Measurements from ENCODE around the gene GPR32. TPM values are rescaled to one million over a fixed set of nuclear protein-coding genes. Genes with fewer than 3 reads are reported as not detected.
"Not testable (repeated sequence)": the region's sequence is repeated elsewhere in the genome, so short reads cannot be mapped to it uniquely, and the experiment has no call there.

The GPR32 gene
- total RNA-seq, 1 donor from 2014 or later = not detected

DNA sequence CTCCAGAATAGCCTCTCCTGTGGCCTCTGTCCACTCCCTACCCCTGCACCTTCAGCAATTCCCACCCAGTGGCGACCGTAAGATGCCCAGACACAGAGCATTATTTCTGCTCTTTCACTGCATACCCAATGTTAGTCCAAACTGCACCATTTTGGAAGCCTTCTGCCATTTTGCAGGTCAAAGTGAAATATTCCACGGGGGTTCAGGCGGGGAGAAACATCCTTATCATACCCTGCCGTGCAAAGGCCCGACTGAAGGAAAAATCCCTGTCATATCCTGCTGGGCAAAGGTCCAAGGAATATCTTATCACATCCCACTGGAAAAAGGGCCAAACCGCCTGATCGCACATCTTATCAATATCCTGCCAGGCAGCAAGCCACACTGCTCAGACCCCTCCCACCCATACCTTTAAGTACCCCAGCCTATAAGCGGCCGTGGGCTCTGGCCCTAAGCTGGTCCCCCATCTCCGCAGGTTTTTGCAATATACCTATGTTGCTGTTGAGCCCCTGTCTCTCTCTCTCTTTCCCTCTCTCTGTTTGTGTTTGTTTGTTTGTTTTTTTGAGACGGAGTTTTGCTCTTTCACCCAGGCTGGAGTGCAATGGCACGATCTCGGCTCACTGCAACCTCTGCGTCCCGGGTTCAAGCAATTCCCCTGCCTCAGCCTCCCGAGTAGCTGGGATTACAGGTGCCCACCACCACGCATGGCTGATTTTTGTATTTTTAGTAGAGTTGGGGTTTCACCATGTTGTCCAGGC, 28.9 kb upstream of the GPR32 start:
- Mint-ChIP-seq H3K27ac (no peak overlapping the region), H3K9me3 (no peaks in the 10 kb centered on the region), H3K4me1 (ENCODE audit: unreplicated experiment) (no peaks in the 10 kb centered on the region), H3K36me3 (no peaks in the 10 kb centered on the region), H3K4me3 (no peak overlapping the region), H3K27me3 (peaks cover 48% of the 10 kb centered on the region)
- TF ChIP-seq, protein P1, sequence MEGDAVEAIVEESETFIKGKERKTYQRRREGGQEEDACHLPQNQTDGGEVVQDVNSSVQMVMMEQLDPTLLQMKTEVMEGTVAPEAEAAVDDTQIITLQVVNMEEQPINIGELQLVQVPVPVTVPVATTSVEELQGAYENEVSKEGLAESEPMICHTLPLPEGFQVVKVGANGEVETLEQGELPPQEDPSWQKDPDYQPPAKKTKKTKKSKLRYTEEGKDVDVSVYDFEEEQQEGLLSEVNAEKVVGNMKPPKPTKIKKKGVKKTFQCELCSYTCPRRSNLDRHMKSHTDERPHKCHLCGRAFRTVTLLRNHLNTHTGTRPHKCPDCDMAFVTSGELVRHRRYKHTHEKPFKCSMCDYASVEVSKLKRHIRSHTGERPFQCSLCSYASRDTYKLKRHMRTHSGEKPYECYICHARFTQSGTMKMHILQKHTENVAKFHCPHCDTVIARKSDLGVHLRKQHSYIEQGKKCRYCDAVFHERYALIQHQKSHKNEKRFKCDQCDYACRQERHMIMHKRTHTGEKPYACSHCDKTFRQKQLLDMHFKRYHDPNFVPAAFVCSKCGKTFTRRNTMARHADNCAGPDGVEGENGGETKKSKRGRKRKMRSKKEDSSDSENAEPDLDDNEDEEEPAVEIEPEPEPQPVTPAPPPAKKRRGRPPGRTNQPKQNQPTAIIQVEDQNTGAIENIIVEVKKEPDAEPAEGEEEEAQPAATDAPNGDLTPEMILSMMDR (conservative IDR thresholded peaks at IDR 0.05) = no peak
- DNase-seq (ENCODE audit: extremely low spot score, unreplicated experiment) = no peak

GRCh38 chr19:50743537-50743936, 26.7 kb upstream of the GPR32 start:
- H3K4me3 Mint-ChIP-seq = no peak overlapping the region
- no peak overlapping the region for H3K27ac Mint-ChIP-seq
- TF ChIP-seq, protein P1 (conservative IDR thresholded peaks at IDR 0.05) = no peak
- DNase-seq (ENCODE audit: extremely low spot score, unreplicated experiment) = no peak
- H3K36me3 Mint-ChIP-seq = no peaks in the 10 kb centered on the region
- no peaks in the 10 kb centered on the region for H3K4me1 Mint-ChIP-seq (ENCODE audit: unreplicated experiment)
- no peaks in the 10 kb centered on the region for H3K9me3 Mint-ChIP-seq
- peaks cover 36% of the 10 kb centered on the region for H3K27me3 Mint-ChIP-seq

- no peak overlapping the region for H3K27ac Mint-ChIP-seq
- no peak overlapping the region for H3K4me3 Mint-ChIP-seq
- no peaks in the 10 kb centered on the region for H3K36me3 Mint-ChIP-seq
- no peaks in the 10 kb centered on the region for H3K4me1 Mint-ChIP-seq (ENCODE audit: unreplicated experiment)
- DNase-seq (ENCODE audit: extremely low spot score, unreplicated experiment) = no peak
- peaks cover 29% of the 10 kb centered on the region for H3K27me3 Mint-ChIP-seq
- TF ChIP-seq, protein P1 (conservative IDR thresholded peaks at IDR 0.05) = no peak
- no peaks in the 10 kb centered on the region for H3K9me3 Mint-ChIP-seq
Observed at GRCh38 chr19:50745221-50745620, 25.0 kb upstream of the GPR32 start.

DNA sequence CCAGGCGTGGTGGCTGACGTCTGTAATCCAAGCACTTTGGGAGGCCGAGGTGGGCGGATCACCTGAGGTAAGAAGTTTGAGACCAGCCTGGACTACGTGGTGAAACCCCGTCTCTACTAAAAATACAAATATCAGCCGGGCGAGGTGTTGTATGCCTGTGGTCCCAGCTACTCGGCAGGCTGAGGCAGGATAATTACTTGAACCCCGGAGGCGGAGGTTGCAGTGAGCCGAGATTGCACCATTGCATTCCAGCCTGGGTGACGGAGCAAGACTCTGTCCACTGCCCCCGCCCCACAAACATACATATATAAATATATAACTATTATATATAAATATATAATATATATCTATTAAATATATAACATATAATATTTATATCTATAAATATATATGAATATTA, 23.1 kb upstream of the GPR32 start:
- H3K36me3 Mint-ChIP-seq; H3K9me3 Mint-ChIP-seq; H3K4me3 Mint-ChIP-seq; H3K27ac Mint-ChIP-seq; H3K4me1 Mint-ChIP-seq (ENCODE audit: unreplicated experiment); DNase-seq (ENCODE audit: extremely low spot score, unreplicated experiment): not testable (repeated sequence)
- H3K27me3 Mint-ChIP-seq = peaks cover 23% of the 10 kb centered on the region

- Mint-ChIP-seq H3K36me3 (no peaks in the 10 kb centered on the region), H3K9me3 (no peaks in the 10 kb centered on the region), H3K4me1 (ENCODE audit: unreplicated experiment) (no peaks in the 10 kb centered on the region), H3K27me3 (peaks cover 23% of the 10 kb centered on the region), H3K4me3 (no peak overlapping the region), H3K27ac (no peak overlapping the region)
- TF ChIP-seq, protein P1 (conservative IDR thresholded peaks at IDR 0.05) = no peak
- DNase-seq (ENCODE audit: extremely low spot score, unreplicated experiment) = no peak
Observed at GRCh38 chr19:50749490-50749889, 20.8 kb upstream of the GPR32 start.

DNA sequence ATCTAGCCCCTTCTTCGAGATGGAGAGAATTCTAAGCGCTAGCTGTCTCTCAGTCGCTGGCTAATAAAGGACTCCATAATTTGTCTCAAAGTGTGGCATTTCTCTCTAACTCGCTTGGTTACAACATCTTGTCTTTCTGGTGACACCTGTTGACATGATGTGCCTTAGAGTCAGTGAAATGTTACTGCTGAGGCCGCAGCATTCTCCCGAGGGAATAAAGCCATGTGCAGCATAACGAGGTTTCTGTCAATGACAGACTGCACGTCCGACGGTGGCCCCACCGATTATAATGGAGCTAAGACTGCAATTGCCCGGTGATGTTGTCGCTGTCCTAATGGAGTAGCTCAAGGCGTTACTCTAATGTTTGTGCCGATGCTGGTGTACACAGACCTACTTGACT, 20.3 kb upstream of the GPR32 start:
- H3K36me3 Mint-ChIP-seq = no peaks in the 10 kb centered on the region
- peaks cover 24% of the 10 kb centered on the region for H3K27me3 Mint-ChIP-seq
- TF ChIP-seq, protein P1 (conservative IDR thresholded peaks at IDR 0.05) = no peak

More for the DNA sequence above, 20.3 kb upstream of the GPR32 start:
- Mint-ChIP-seq H3K4me1 (ENCODE audit: unreplicated experiment) (no peaks in the 10 kb centered on the region), H3K4me3 (no peak overlapping the region), H3K27ac (no peak overlapping the region), H3K9me3 (no peaks in the 10 kb centered on the region)
- no peak for DNase-seq (ENCODE audit: extremely low spot score, unreplicated experiment)
